Measurements from ENCODE around the gene PCDHGB6. TPM values are rescaled to one million over a fixed set of nuclear protein-coding genes. Genes with fewer than 3 reads are reported as not detected.

The PCDHGB6 gene
- total RNA-seq = 12.3 TPM

GRCh38 chr5:141407790-141408505, at the start of gene PCDHGB6:
Gene PCDHGB6 (plus strand): TSS chr5:141408021. CDS start chr5:141408203, 182 bp downstream.

DNA sequence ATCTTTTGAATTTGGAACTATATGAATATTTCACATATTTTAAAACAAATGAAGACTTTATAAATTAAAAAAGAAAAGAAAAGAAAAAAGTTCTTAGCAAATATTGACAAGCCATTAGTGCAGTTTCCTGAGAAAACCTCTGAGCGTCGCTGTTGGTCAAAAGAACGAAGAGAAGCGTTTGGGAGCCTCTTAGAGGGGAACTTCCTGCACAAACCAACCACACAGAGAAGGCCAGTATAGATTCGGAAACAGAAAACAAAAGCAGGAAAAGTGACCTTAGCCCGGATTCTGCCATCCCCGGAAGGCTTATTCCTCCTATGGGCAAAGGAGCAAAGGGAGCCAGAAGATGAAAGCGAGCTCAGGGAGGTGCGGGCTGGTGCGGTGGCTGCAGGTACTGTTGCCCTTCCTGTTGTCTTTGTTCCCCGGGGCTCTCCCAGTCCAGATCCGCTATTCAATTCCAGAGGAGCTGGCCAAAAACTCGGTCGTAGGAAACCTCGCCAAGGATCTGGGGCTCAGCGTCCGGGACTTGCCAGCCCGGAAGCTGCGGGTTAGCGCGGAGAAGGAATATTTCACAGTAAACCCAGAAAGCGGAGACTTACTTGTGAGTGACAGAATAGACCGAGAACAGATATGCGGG, 47.9 kb upstream of the PCDHGB6 start, which contains the start of gene PCDHGB2:
TSS of gene PCDHGB2 (plus strand) at position 205 of the 637 bp plus-strand sequence. CDS start at position 347, 142 bp downstream.

GRCh38 chr5:141363952-141364660, 43.7 kb upstream of the PCDHGB6 start, which contains the start of gene PCDHGA5:
Gene PCDHGA5 (plus strand): TSS chr5:141364162. CDS start chr5:141364331, 169 bp downstream.

DNA sequence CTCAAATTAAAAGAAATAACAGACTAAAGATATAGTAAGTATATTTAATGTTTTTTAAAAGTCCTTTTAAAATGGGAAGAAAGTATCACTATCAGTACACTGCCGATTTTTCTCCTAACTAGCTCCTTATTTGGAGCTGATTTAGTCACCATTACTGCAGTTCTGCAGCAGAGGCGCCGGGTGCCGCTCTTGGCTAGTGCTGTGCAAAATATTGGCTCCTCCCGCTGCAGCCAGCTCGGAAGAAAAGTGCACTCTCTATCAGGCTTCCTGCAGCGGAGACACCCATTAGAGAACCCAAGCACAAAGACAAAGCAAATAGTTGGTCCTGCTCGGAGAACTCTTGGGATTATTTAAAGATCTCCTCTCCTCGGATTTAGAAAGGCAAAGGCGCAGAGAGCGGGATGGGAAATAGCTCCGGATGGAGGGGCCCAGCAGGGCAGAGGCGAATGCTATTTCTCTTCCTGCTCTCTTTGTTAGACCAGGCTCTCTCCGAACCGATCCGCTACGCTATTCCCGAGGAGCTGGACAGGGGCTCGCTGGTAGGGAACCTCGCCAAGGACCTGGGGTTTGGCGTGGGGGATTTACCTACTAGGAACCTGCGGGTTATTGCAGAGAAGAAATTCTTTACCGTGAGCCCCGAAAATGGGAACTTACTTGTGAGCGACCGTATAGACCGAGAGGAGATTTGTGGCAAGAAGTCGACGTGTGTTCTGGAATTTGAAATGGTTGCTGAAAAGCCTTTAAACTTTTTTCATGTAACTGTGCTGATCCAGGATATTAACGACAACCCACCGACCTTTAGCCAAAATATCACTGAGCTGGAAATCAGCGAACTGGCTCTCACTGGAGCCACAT, 37.6 kb upstream of the PCDHGB6 start, which contains the start of gene PCDHGB3:
TSS of gene PCDHGB3 (plus strand) at position 249 of the 855 bp plus-strand sequence. CDS start at position 402, 153 bp downstream.

DNA sequence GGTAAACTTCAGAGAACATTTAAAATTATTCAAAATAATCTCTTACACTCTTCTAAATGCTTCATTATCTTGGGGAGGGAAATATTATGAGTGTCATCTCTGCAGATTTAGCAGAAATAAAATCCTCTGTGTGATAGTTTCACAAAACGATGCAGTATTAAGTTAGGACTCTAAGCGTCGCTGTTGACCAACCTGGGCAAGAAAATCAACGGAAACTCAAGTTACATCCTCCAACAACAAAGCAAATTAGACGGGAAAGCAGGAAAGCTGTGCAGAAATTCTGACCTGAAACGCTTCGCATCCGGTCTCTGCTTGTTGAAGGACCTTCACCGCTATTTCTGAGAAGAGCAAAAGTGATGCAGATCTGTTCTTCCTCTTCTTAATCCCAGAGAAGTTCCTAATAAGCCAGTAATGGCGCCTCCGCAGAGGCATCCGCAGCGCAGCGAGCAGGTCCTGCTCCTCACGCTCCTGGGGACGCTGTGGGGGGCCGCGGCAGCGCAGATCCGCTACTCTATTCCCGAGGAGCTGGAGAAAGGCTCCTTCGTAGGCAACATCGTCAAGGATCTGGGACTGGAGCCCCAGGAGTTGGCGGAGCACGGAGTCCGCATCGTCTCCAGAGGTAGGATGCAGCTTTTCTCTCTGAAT, 34.0 kb upstream of the PCDHGB6 start, which contains the start of gene PCDHGA6:
TSS of gene PCDHGA6 (plus strand) at position 219 of the 645 bp plus-strand sequence. CDS start at position 412, 193 bp downstream.

DNA sequence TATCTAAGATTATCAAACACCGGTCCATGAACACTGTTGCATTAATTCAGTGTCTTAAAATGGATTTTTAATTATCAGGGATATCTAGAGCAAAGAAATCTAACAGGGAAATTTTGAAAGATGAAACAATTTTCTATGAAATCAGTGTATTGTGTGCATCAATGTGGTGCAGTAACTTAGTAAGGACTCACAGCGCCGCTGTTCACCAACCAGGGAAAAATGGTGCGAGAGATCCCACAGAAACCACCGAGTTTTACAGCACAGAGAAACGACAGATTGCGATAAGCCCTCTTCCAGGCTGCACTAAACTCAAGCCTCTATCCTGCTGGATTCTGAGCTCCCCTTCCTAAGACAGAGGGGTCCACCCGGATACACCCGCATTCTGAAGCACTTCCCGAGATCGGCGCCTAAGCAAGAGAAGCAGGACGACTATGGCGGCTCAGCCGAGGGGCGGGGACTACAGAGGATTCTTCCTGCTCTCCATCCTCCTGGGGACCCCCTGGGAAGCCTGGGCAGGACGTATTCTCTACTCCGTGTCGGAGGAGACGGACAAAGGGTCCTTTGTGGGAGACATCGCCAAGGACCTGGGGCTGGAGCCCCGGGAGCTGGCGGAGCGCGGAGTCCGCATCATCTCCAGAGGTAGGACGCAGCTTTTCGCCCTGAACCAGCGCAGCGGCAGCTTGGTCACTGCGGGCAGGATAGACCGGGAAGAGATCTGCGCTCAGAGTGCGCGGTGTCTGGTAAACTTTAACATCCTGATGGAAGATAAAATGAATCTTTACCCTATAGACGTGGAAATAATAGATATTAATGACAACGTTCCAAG, 25.1 kb upstream of the PCDHGB6 start, which contains the start of gene PCDHGA7:
TSS of gene PCDHGA7 (plus strand) at position 274 of the 826 bp plus-strand sequence. CDS start at position 432, 158 bp downstream.

DNA sequence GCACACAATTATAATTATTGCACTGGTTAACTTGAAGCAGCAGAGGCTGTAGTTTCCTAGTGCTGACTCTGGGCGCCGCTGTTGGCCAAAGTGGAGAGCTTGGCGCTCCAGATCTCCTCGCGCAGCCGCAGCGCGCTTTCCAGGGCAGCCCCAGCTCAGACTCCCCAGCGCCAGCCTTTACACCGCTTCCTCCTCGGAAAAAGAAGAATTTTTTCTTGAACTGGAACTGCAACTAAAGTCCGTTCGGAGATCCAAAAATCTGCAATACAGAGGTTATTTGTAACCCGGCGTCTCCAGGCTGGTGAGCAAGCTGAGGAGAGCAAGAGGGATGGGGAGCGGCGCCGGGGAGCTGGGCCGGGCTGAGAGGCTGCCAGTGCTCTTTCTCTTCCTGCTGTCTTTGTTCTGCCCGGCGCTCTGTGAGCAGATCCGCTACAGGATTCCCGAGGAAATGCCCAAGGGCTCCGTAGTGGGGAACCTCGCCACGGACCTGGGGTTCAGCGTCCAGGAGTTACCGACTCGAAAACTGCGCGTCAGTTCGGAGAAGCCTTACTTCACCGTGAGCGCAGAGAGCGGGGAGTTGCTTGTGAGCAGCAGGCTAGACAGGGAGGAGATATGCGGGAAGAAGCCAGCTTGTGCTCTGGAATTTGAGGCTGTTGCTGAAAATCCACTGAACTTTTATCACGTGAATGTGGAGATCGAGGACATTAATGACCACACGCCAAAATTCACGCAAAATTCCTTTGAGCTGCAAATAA, 20.1 kb upstream of the PCDHGB6 start, which contains the start of gene PCDHGB4:
TSS of gene PCDHGB4 (plus strand) at position 142 of the 755 bp plus-strand sequence. CDS start at position 329, 187 bp downstream.

DNA sequence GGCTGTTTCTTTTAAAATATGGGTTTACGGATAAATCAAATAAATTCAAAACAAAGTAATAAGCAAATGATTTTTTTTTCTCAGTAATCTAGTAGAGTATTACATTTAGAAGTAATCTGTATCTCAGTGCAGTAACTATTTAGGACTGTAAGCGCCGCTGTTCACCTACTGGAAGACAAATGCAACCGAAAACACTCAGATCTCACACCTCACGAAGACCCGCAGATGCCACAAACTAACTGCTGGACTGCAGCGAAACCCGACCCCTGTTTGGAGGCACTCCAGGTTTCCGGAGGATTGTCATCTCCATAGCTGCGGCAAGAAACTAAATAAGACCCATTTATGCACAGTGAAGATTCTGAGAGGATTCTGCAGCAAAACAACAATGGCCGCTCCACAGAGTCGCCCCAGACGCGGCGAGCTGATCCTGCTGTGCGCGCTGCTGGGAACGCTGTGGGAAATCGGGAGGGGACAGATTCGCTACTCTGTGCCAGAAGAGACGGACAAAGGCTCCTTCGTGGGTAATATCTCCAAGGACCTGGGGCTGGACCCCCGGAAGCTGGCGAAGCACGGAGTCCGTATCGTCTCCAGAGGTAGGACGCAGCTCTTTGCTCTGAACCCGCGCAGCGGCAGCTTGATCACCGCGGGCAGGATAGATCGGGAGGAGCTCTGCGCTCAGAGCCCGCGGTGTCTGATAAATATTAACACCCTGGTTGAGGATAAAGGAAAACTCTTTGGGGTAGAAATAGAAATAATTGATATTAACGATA, 15.2 kb upstream of the PCDHGB6 start, which contains the start of gene PCDHGA8:
TSS of gene PCDHGA8 (plus strand) at position 205 of the 770 bp plus-strand sequence. CDS start at position 386, 181 bp downstream.

GRCh38 chr5:141397756-141398551, 9.9 kb upstream of the PCDHGB6 start, which contains the start of gene PCDHGB5:
Gene PCDHGB5 (plus strand): TSS chr5:141397947. CDS start chr5:141398128, 181 bp downstream.

GRCh38 chr5:141402553-141403243, 5.1 kb upstream of the PCDHGB6 start, which contains the start of gene PCDHGA9:
Gene PCDHGA9 (plus strand): TSS chr5:141402778. CDS start chr5:141402953, 175 bp downstream.

DNA sequence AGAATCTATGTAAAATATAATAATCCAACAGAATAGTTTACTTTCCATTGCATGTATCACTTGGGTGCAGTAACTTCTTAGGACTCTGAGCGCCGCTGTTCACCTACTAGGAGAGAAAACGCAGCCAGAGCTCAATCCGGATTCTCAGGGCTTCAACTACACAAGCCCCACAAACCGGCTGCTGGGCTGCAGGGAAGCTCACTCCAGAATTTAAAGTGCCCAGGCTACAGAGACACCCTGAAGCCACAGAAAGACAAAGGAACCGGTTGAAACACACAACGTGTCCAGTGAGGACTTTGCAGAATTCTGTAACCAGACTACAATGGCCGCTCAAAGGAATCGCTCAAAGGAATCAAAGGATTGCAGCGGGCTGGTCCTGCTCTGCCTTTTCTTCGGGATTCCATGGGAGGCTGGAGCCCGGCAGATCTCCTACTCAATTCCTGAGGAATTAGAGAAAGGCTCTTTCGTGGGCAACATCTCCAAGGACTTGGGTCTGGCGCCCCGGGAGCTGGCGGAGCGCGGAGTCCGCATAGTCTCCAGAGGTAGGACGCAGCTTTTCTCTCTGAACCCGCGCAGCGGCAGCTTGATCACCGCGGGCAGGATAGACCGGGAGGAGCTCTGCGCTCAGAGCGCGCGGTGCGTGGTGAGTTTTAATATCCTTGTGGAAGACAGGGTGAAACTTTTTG, 5.2 kb downstream of the PCDHGB6 start, which contains the start of gene PCDHGA10:
TSS of gene PCDHGA10 (plus strand) at position 134 of the 686 bp plus-strand sequence. CDS start at position 323, 189 bp downstream.

GRCh38 chr5:141417494-141418172, 9.8 kb downstream of the PCDHGB6 start, which contains the start of gene PCDHGB7:
Gene PCDHGB7 (plus strand): TSS chr5:141417677. CDS start chr5:141417860, 183 bp downstream.

GRCh38 chr5:141420855-141421488, 13.2 kb downstream of the PCDHGB6 start, which contains the start of gene PCDHGA11:
Gene PCDHGA11 (plus strand): TSS chr5:141421051. CDS start chr5:141421228, 177 bp downstream.

GRCh38 chr5:141430332-141431113, 22.7 kb downstream of the PCDHGB6 start, which contains the start of gene PCDHGA12:
Gene PCDHGA12 (plus strand): TSS chr5:141430507. CDS start chr5:141430760, 253 bp downstream.

